Nephron (organoid): Measurements from ENCODE around the gene PLCB1.
"Not testable (repeated sequence)": the region's sequence is repeated elsewhere in the genome, so short reads cannot be mapped to it uniquely, and the experiment has no call there.

Source experiments
- H3K27ac Mint-ChIP-seq, 3 experiments: 2 replicates each; pipeline ENCODE4 v1.8.0; 2020; ENCODE audit warnings: mixed read lengths in 3 of 3, mild to moderate bottlenecking in 2 of 3, moderate library complexity in 1 of 3
- H3K27me3 Mint-ChIP-seq: 2 replicates; pipeline ENCODE4 v1.8.0; 2021; ENCODE audit warnings: low read depth, mild to moderate bottlenecking, moderate library complexity, mixed read lengths
- H3K36me3 Mint-ChIP-seq: 2 replicates; pipeline ENCODE4 v1.8.0; 2020; ENCODE audit warnings: low read depth, mixed read lengths
- H3K4me1 Mint-ChIP-seq: 2 replicates; pipeline ENCODE4 v1.8.0; 2020; ENCODE audit warnings: mixed read lengths
- H3K4me3 Mint-ChIP-seq, 3 experiments: 2 replicates each; pipeline ENCODE4 v1.8.0; 2020; ENCODE audit warnings: mild to moderate bottlenecking in 3 of 3, mixed read lengths in 3 of 3, moderate library complexity in 2 of 3
- H3K9me3 Mint-ChIP-seq: 2 replicates; pipeline ENCODE4 v1.8.0; 2020; ENCODE audit warnings: mixed read lengths
- TF ChIP-seq, protein P1 (sequence below), 3 experiments: fragments of 200-600 bp; sonication (generic); IDR thresholded peaks; one replicate each; pipeline ENCODE4 v1.5.0; 2021; ENCODE audit warnings: antibody characterized with exemption in 3 of 3; ENCODE audit not compliant: unreplicated experiment in 3 of 3

Gene PLCB1

GRCh38 chr20:8095648-8096572 is 36.2 kb upstream of the PLCB1 start:
- H3K36me3 Mint-ChIP-seq = no peaks in the 10 kb centered on the region
- TF ChIP-seq, protein P1, sequence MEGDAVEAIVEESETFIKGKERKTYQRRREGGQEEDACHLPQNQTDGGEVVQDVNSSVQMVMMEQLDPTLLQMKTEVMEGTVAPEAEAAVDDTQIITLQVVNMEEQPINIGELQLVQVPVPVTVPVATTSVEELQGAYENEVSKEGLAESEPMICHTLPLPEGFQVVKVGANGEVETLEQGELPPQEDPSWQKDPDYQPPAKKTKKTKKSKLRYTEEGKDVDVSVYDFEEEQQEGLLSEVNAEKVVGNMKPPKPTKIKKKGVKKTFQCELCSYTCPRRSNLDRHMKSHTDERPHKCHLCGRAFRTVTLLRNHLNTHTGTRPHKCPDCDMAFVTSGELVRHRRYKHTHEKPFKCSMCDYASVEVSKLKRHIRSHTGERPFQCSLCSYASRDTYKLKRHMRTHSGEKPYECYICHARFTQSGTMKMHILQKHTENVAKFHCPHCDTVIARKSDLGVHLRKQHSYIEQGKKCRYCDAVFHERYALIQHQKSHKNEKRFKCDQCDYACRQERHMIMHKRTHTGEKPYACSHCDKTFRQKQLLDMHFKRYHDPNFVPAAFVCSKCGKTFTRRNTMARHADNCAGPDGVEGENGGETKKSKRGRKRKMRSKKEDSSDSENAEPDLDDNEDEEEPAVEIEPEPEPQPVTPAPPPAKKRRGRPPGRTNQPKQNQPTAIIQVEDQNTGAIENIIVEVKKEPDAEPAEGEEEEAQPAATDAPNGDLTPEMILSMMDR (IDR thresholded peaks at IDR 0.05; ENCODE audit: unreplicated experiment in 3 of 3) = no peak
- peaks cover 8% of the 10 kb centered on the region for H3K4me1 Mint-ChIP-seq
- no peak overlapping the region for H3K27ac Mint-ChIP-seq
- no peaks in the 10 kb centered on the region for H3K27me3 Mint-ChIP-seq
- H3K4me3 Mint-ChIP-seq = no peak overlapping the region
- H3K9me3 Mint-ChIP-seq = peaks cover 2% of the 10 kb centered on the region

- Mint-ChIP-seq H3K27ac (no peak overlapping the region), H3K9me3 (peaks cover 2% of the 10 kb centered on the region), H3K27me3 (no peaks in the 10 kb centered on the region), H3K4me1 (peaks cover 8% of the 10 kb centered on the region), H3K36me3 (no peaks in the 10 kb centered on the region), H3K4me3 (no peak overlapping the region)
- TF ChIP-seq, protein P1 (IDR thresholded peaks at IDR 0.05; ENCODE audit: unreplicated experiment in 3 of 3) = no peak
Observed at GRCh38 chr20:8097307-8097706, 34.8 kb upstream of the PLCB1 start.

GRCh38 chr20:8104252-8104651 is 27.8 kb upstream of the PLCB1 start:
- Mint-ChIP-seq H3K36me3 (peaks cover 10% of the 10 kb centered on the region), H3K4me3 (no peak overlapping the region), H3K4me1 (no peaks in the 10 kb centered on the region), H3K9me3 (peaks cover 37% of the 10 kb centered on the region), H3K27ac (no peak overlapping the region), H3K27me3 (no peaks in the 10 kb centered on the region)
- TF ChIP-seq, protein P1 (IDR thresholded peaks at IDR 0.05; ENCODE audit: unreplicated experiment in 3 of 3) = no peak

DNA sequence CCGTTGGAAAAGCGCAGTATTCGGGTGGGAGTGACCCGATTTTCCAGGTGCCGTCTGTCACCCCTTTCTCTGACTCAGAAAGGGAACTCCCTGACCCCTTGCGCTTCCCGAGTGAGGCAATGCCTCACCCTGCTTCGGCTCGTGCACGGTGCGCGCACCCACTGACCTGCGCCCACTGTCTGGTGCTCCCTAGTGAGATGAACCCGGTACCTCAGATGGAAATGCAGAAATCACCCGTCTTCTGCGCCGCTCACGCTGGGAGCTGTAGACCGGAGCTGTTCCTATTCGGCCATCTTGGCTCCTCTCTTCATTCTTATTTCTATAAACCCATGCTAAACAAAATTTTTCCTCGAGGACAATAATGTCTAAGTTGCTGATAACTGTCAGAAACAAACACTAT is 17.5 kb upstream of the PLCB1 start:
- not testable (repeated sequence) for H3K36me3 Mint-ChIP-seq, H3K9me3 Mint-ChIP-seq, H3K4me3 Mint-ChIP-seq, H3K27me3 Mint-ChIP-seq, H3K27ac Mint-ChIP-seq
- peaks cover 11% of the 10 kb centered on the region for H3K4me1 Mint-ChIP-seq

DNA sequence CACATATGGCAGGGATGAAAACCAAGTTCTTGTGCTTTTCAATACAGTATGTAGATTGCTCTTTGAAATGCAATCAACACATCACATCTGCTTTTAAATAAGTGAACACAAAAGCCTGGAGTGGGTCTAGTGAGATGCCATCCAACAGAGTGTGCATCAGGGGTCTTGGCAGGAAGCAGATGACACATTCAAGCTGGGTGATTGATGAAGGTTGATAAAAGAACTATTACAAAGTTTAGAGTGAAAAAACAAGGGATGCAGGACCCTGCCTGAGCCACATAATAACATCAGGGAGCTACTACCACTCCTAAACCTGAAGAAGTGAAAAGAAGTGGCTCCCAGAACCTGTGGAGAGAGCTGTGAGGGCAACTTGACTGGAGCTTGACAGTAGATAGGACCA is 16.6 kb upstream of the PLCB1 start:
- H3K36me3 Mint-ChIP-seq = no peaks in the 10 kb centered on the region
- H3K4me1 Mint-ChIP-seq = peaks cover 11% of the 10 kb centered on the region
- H3K27ac Mint-ChIP-seq = no peak overlapping the region
- H3K27me3 Mint-ChIP-seq = no peaks in the 10 kb centered on the region
- TF ChIP-seq, protein P1 (IDR thresholded peaks at IDR 0.05; ENCODE audit: unreplicated experiment in 3 of 3) = no peak
- no peak overlapping the region for H3K4me3 Mint-ChIP-seq
- peaks cover 3% of the 10 kb centered on the region for H3K9me3 Mint-ChIP-seq

DNA sequence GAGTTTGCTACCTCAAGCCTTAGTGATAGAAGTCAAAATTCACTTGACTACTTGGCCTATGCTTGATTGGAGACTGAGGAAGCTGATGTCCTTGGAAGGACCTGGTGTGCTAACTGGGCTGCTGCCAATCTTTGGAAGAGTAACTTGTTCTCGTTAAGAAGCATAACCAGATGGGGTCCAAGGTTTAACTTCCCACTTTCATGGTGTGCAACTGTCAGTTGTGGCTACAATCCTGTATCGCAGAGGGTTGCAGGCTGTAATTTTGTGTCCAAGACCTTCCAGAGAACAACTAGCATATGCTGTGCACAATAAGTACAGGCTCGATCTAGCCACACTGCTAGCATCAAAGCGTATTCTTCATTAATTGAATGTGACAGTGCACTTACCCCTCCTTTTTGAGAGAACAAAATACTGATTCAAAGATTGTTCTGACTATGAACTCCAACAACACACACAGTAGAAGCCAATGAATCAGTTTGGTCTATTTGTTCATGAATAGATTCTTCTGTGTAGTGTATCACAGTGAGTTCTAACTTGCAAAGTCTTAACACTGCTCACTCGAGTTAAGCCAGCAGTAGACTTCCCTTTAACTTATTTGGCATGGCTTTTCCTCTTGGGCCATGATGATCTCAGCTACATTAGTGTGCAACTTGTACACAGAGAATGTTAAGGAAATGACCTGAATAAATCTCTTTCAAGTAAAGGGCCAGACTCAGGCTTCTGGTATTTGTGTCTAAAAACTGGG is 15.8 kb upstream of the PLCB1 start:
- TF ChIP-seq, protein P1 (IDR thresholded peaks at IDR 0.05; ENCODE audit: unreplicated experiment in 3 of 3) = no peak
- peaks cover 3% of the 10 kb centered on the region for H3K9me3 Mint-ChIP-seq
- no peaks in the 10 kb centered on the region for H3K36me3 Mint-ChIP-seq
- H3K27ac Mint-ChIP-seq = no peak overlapping the region
- H3K4me3 Mint-ChIP-seq = no peak overlapping the region
- H3K4me1 Mint-ChIP-seq = peaks cover 11% of the 10 kb centered on the region
- H3K27me3 Mint-ChIP-seq = no peaks in the 10 kb centered on the region
